Measurements from ENCODE around the gene SEMA3E.
"Not testable (repeated sequence)": the region's sequence is repeated elsewhere in the genome, so short reads cannot be mapped to it uniquely, and the experiment has no call there.

Gene SEMA3E

DNA sequence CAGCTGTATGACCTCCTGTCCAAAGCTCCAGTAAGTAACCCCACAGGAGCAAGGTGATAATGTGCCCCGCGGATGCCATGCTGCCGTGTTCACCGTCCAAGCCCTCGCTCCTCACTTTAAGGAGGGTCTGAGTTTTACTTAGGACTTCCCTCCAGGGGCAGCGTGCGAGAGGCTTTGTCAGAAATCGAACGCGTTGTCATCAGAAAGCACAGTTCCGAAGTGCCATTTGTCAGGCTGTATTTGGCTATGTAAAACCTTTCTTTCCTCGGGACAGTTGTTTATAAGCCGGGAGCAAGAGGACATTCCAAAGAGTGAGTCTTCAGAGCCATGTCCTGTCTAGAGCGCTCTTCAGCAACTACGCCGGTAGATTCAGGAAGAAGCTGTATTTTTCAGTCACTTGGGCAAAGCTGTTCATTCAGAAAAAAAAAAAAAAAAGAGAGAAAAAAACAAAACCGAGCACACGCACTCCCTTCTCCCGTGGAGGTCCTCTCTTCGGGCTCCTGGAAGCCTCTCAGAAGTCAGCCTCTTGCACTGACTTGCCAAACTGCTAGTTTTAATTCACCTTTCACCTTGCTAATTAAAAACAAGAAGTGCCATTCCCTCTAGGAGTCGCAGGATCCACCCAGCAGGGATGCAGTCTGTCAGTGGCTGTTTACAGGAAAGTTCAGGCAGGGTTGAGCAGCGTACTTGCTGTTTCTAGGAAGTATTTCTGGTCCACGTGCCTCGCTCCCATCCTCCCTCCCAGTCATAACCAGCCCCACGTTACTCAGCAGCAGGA is at the start of gene SEMA3E:
Gene SEMA3E (minus strand): TSS at position 676 of the 778 bp plus-strand sequence.
- peak; percentile 27 for DNase-seq (ENCODE audit: low spot score)

DNA sequence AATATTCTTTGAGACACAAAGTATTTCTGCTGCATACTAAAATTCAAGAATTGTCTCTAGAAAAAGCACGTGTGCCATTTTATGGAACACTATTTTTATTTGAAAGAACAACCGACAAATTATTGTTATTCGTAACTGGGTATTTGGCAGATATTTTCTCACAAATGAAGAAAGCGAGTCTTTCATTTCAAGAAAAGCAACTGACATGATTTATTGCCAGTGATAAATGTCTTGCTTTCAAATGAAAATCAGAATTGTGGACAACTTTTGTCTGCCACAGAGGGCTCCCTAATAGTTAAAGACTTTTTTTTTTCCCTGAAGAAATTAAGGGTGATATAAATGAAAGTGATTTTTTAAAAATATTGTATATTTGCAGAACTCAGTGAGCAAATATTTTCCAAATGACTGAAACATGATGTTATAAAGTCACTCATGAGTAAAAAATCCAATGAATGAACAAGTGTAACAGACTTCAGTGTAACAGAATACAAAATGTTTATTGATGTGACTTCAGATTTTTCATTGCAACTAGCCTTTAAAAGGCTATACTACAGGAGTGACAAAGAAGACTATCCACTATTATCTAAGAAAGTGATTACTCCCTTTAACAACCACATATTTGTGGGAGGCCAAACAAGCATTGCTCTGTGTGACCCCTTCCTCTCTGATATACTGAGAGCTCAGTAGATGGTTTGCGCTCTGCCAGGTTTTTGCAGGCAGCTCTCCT is 49.0 kb upstream of the SEMA3E start:
- DNase-seq (ENCODE audit: low spot score), result no peak

- no peak for DNase-seq (ENCODE audit: low spot score)
Measured at GRCh38 chr7:83696101-83696500, 47.2 kb upstream of the SEMA3E start.

- DNase-seq (ENCODE audit: low spot score), result no peak
Measured at GRCh38 chr7:83695128-83695960, 46.4 kb upstream of the SEMA3E start.

- DNase-seq (ENCODE audit: low spot score), result no peak
Measured at GRCh38 chr7:83693256-83693655, 44.3 kb upstream of the SEMA3E start.

DNA sequence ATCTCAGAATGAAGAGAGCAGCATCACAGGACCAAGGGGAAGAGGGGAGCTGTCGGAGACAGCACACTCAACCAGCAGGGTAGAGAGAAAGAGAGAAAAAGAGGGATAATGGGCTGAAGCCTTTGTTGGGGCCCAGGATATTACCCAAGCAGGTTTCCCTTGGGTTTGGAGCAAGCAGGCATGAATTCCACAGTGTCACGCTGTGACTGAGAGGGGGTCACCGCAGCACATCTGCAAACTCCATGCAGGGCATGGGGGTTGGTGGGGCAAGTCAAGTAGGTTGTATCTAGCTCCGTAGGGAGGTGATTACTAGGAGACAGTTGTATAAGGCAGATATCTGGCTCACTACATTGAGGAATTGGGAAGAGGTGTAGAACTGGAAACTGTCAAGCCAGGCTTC is 42.2 kb upstream of the SEMA3E start:
- DNase-seq (ENCODE audit: low spot score), result no peak

DNA sequence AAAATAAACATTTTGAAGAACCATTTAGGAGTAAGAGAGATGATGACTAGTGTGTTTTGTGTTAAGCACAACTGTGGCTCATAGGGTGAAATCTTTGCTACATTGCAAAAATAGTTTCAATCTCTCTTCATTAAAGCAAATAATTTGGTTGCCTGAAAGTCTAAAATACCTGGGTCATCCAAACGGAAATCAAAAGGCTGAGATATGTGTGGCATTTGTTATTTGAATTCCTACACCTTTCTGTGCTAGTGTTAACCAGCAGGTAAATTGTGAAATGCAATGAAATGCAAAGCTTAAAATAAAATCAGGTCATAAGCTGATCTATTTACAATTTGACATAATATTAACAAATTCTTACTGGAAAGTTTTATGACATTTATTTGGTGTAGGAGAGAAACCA is 40.9 kb upstream of the SEMA3E start:
- no peak for DNase-seq (ENCODE audit: low spot score)

GRCh38 chr7:83686416-83686815 is 37.5 kb upstream of the SEMA3E start:
- DNase-seq (ENCODE audit: low spot score), result no peak

DNA sequence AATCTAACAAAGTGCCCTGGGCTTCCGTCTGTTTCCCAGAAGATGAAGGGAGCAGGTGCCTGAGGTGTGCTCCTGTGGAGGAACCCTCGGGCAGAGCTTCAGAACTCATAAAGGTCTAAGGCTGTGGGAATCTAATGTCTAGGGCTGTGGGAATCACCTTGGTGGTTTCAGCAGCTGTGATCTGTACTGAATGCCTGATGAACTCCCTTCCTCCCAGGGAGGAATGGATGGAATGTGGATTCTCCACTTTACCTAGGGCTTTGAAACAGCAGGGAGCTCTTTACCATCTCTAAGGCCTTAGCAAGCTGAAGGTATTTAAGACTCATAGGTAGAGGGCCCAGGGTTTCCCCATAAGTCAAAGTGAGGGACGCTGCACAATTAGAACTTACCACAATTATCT is 36.0 kb upstream of the SEMA3E start:
- peak; percentile 8 for DNase-seq (ENCODE audit: low spot score)

GRCh38 chr7:83681200-83681778 is 32.4 kb upstream of the SEMA3E start:
- no peak for DNase-seq (ENCODE audit: low spot score)

- DNase-seq (ENCODE audit: low spot score), result no peak
Measured at GRCh38 chr7:83677180-83677866, 28.4 kb upstream of the SEMA3E start.

GRCh38 chr7:83673291-83673690 is 24.4 kb upstream of the SEMA3E start:
- not testable (repeated sequence) for DNase-seq (ENCODE audit: low spot score)

GRCh38 chr7:83672157-83672556 is 23.2 kb upstream of the SEMA3E start:
- no peak for DNase-seq (ENCODE audit: low spot score)

DNA sequence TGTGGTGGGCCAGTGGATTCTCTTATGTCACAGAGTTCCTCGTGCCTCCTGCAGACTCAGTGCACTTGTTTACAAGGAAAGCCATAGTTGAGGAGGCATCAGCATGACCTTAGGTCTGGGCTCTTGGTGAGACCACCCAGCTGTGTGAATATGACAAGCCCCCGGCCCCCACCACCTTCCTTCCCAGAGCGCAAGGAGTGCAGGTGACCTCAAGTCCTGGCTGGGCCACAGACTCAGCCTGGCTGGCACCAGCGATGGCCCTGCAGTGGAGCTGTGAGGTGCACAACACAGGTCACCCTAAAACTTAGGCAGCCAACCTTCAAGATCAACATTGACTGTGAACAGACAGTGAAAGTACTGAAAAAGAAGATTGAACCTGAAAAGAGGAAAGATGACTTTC is 14.2 kb upstream of the SEMA3E start:
- DNase-seq (ENCODE audit: low spot score), result no peak

- no peak for DNase-seq (ENCODE audit: low spot score)
Measured at GRCh38 chr7:83658126-83658525, 9.2 kb upstream of the SEMA3E start.

- DNase-seq (ENCODE audit: low spot score), result peak; percentile 12
Measured at GRCh38 chr7:83655951-83656556, 7.1 kb upstream of the SEMA3E start.

DNA sequence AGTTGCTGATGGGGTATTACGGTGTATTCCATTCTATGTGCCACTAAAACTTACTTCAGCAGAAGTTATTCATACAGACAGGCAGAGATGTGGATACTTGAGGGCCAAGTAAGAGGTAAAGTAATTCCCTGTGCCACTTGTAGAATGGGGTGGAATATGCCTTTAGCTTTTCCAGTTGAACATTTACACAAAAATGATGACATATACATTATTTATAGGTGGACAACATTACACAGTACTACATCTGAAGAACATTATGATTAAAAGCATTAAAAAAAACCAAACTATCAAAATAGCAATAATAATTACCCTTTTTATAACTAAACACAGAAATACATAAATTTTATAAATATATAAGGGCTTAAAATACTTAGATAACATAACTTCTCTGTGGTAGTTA is 3.5 kb upstream of the SEMA3E start:
- no peak for DNase-seq (ENCODE audit: low spot score)

DNA sequence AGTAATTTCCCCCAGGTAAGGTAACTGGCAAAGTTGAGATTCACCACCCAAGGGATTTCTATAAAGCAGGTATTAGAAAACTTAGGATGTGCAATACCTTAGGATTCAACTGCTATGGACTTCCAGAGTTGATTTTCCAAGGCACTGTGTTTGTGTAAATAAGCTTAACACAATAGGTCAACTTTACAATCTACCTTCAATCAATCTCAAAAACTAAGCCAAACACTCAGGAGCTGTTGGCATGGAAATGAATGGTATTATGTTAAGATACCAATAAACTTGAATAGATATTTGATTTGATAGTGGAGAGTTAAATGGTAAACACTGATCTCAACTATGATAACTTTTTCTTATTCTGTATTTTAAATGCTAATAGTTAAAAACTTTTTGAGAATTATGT is 762 bp upstream of the SEMA3E start:
- DNase-seq (ENCODE audit: low spot score), result no peak

DNA sequence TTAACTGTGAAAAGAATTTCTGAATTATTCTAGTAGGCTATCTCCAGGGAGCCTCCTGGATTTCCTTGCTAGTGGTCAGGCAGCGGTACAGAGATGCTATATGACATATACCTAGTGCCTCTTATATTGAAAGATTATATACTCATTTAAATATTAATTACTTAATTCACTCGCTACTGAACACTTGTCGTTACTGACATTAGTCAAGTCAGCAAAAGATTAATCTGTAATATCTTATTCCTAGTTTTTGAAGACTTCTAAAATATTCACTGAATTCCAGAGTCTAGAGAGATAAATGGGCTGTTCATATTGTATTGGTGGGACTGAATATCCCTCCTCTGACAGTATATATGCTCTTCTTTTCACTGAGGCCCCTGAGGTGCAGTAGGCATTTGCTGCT is 2.9 kb downstream of the SEMA3E start:
- no peak for DNase-seq (ENCODE audit: low spot score)

DNA sequence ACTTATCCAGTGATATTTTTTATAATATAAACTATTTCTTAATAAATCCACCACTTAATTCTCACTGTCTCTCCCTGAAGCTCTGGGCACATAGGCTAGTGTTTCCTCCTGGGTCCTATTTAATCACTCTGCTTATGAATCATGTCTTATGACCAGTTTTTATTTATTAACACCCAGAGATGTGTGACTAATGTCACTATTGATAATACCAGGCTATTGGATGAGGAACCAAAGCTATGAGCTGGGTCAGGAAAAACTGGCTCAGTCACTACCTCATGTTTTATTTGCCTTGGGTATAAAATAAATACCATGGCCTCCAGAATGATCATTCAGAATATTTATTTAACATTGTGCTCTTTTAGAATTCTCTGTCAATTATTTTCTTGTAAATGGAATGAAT is 5.2 kb downstream of the SEMA3E start:
- DNase-seq (ENCODE audit: low spot score), result no peak

GRCh38 chr7:83643012-83643411 is 5.9 kb downstream of the SEMA3E start:
- DNase-seq (ENCODE audit: low spot score), result no peak

Data from HuH-7 (cell line).